T-helper 2 cell (primary cell): ENCODE measurements around the gene RPL38.

ENCODE experiments used
- DNase-seq, 5 experiments: peaks; one replicate each; pipeline versions ENCODE4 v3.0.0 to v3.0.0-alpha.2; 2012 to 2022

RPL38 gene

GRCh38 chr17:74211141-74211911, 7.8 kb downstream of the RPL38 start:
- DNase-seq, result no peak

- DNase-seq, result no peak
These were observed 8.4 kb downstream of the RPL38 start for GRCh38 chr17:74211912-74212208.

GRCh38 chr17:74212209-74212912, 8.9 kb downstream of the RPL38 start:
- peak in 1 of 5 experiments; percentile 20 for DNase-seq

- DNase-seq, result peak; percentile 57 to 69 (median 60)
These were observed 9.7 kb downstream of the RPL38 start, which contains the start of gene TTYH2 for GRCh38 chr17:74212913-74213791. Gene TTYH2 (plus strand): TSS chr17:74213571. CDS start chr17:74213588, 17 bp downstream.

GRCh38 chr17:74213861-74214391, 10.4 kb downstream of the RPL38 start:
- no peak for DNase-seq

GRCh38 chr17:74214484-74215341, 11.2 kb downstream of the RPL38 start:
- no peak for DNase-seq

- DNase-seq, result no peak
These were observed 11.9 kb downstream of the RPL38 start for GRCh38 chr17:74215342-74215727.

GRCh38 chr17:74216505-74216904, 13.0 kb downstream of the RPL38 start:
- no peak for DNase-seq

- no peak for DNase-seq
These were observed 13.7 kb downstream of the RPL38 start for GRCh38 chr17:74217037-74217730.

- DNase-seq, result no peak
These were observed 14.4 kb downstream of the RPL38 start for GRCh38 chr17:74217888-74218287.

GRCh38 chr17:74218436-74218835, 15.0 kb downstream of the RPL38 start:
- no peak for DNase-seq

GRCh38 chr17:74219576-74220133, 16.2 kb downstream of the RPL38 start:
- DNase-seq, result no peak

GRCh38 chr17:74220219-74220618, 16.7 kb downstream of the RPL38 start:
- DNase-seq, result no peak

- DNase-seq, result no peak
These were observed 17.7 kb downstream of the RPL38 start for GRCh38 chr17:74220946-74221818.

GRCh38 chr17:74222399-74222798, 18.9 kb downstream of the RPL38 start:
- DNase-seq, result no peak

- DNase-seq, result no peak
These were observed 20.4 kb downstream of the RPL38 start for GRCh38 chr17:74223901-74224300.

GRCh38 chr17:74224959-74225725, 21.7 kb downstream of the RPL38 start:
- DNase-seq, result no peak

GRCh38 chr17:74226252-74226651, 22.8 kb downstream of the RPL38 start:
- DNase-seq, result no peak
